Mesenchymal stem cell (in vitro differentiated cells and primary cell): Measurements from ENCODE around the gene FKBP14.

ENCODE experiments used
- DNase-seq: peaks from one replicate; pipeline ENCODE4 v3.0.0-alpha.2; 2013
- H2AFZ ChIP-seq: one replicate; pipeline ENCODE4 v1.6.1; 2013; ENCODE audit warnings: low read depth, mild to moderate bottlenecking, control low read depth, inconsistent platforms, low read length, moderate library complexity
- H2AK5ac ChIP-seq: 2 replicates; pipeline ENCODE4 v1.6.1; 2013; ENCODE audit warnings: low read length, moderate library complexity, mild to moderate bottlenecking, inconsistent platforms; ENCODE audit not compliant: severe bottlenecking
- H2BK120ac ChIP-seq: one replicate; pipeline ENCODE4 v1.6.1; 2013; ENCODE audit warnings: low read depth, mild to moderate bottlenecking, inconsistent platforms, low read length, moderate library complexity
- H2BK12ac ChIP-seq, 2 experiments: one replicate each; pipeline ENCODE4 v1.6.1; 2013; ENCODE audit warnings: inconsistent platforms in 2 of 2, low read length in 2 of 2, mild to moderate bottlenecking in 2 of 2, moderate library complexity in 2 of 2, control low read depth in 1 of 2
- H2BK15ac ChIP-seq: one replicate; pipeline ENCODE4 v1.6.1; 2013; ENCODE audit warnings: mild to moderate bottlenecking, low read depth, inconsistent platforms; ENCODE audit not compliant: poor library complexity, severe bottlenecking
- H2BK5ac ChIP-seq: 2 replicates; pipeline ENCODE4 v1.6.1; 2013; ENCODE audit warnings: low read depth, mild to moderate bottlenecking, low read length, control low read depth, inconsistent platforms; ENCODE audit not compliant: poor library complexity, severe bottlenecking
- H3K14ac ChIP-seq, 2 experiments: one replicate each; pipeline ENCODE4 v1.6.1; 2013; ENCODE audit warnings: inconsistent platforms in 2 of 2, low read length in 2 of 2, control low read depth in 1 of 2, mild to moderate bottlenecking in 1 of 2, moderate library complexity in 1 of 2
- H3K18ac ChIP-seq, 2 experiments: one replicate each; pipeline ENCODE4 v1.6.1; 2013; ENCODE audit warnings: inconsistent platforms in 2 of 2, low read length in 2 of 2, control low read depth in 1 of 2, low read depth in 1 of 2, mild to moderate bottlenecking in 1 of 2
- H3K23ac ChIP-seq, 2 experiments: one replicate each; pipeline ENCODE4 v1.6.1; 2013; ENCODE audit warnings: inconsistent platforms in 2 of 2, low read length in 2 of 2, mild to moderate bottlenecking in 2 of 2, moderate library complexity in 2 of 2, control low read depth in 1 of 2
- H3K27ac ChIP-seq: 2 replicates; pipeline ENCODE4 v1.5.1; 2013; ENCODE audit warnings: mild to moderate bottlenecking, moderate library complexity, low read length, control low read depth, inconsistent platforms; ENCODE audit not compliant: poor library complexity, severe bottlenecking
- H3K27me3 ChIP-seq, 2 experiments: 2 replicates each; pipeline versions ENCODE4 v1.6.1 to v1.7.0; 2013; ENCODE audit warnings: low read length in 2 of 2, mild to moderate bottlenecking in 2 of 2, moderate library complexity in 2 of 2, control low read depth in 1 of 2, inconsistent platforms in 1 of 2; ENCODE audit not compliant: control insufficient read depth in 1 of 2, insufficient read depth in 1 of 2
- H3K36me3 ChIP-seq, 2 experiments: 2 replicates each; pipeline versions ENCODE4 v1.6.1 to v1.7.0; 2013; ENCODE audit warnings: low read length in 2 of 2, control low read depth in 1 of 2, inconsistent platforms in 1 of 2, low read depth in 1 of 2, mild to moderate bottlenecking in 1 of 2; ENCODE audit not compliant: insufficient read depth in 2 of 2, control insufficient read depth in 1 of 2
- H3K4ac ChIP-seq, 2 experiments: one replicate each; pipeline ENCODE4 v1.6.1; 2013; ENCODE audit warnings: inconsistent platforms in 2 of 2, low read length in 2 of 2, mild to moderate bottlenecking in 2 of 2, moderate library complexity in 2 of 2, control low read depth in 1 of 2, low read depth in 1 of 2
- H3K4me1 ChIP-seq: 2 replicates; pipeline ENCODE4 v1.6.1; 2013; ENCODE audit warnings: low read depth, low read length, control low read depth; ENCODE audit not compliant: control insufficient read depth, insufficient read depth
- H3K4me2 ChIP-seq: 2 replicates; pipeline ENCODE4 v1.6.1; 2013; ENCODE audit warnings: low read length, mild to moderate bottlenecking, inconsistent platforms; ENCODE audit not compliant: poor library complexity, severe bottlenecking
- H3K4me3 ChIP-seq, 2 experiments: 2 replicates each; pipeline versions ENCODE4 v1.5.1 to v1.7.0; 2013; ENCODE audit warnings: low read length in 2 of 2, mild to moderate bottlenecking in 2 of 2, control low read depth in 1 of 2, low read depth in 1 of 2; ENCODE audit not compliant: insufficient read depth in 1 of 2
- H3K79me1 ChIP-seq: replicated peaks from 2 replicates; pipeline ENCODE4 v1.6.1; 2013; ENCODE audit warnings: mild to moderate bottlenecking, control low read depth, low read length, inconsistent platforms; ENCODE audit not compliant: poor library complexity, severe bottlenecking
- H3K9ac ChIP-seq: 2 replicates; pipeline ENCODE4 v1.7.0; 2013; ENCODE audit warnings: mild to moderate bottlenecking, low read length, moderate library complexity
- H3K9me3 ChIP-seq: 2 replicates; pipeline ENCODE4 v1.7.0; 2013; ENCODE audit warnings: mild to moderate bottlenecking, low read length; ENCODE audit not compliant: control insufficient read depth
- H4K8ac ChIP-seq: one replicate; pipeline ENCODE4 v1.6.1; 2013; ENCODE audit warnings: inconsistent platforms, mild to moderate bottlenecking, low read length, moderate library complexity
- H4K91ac ChIP-seq: one replicate; pipeline ENCODE4 v1.6.1; 2013; ENCODE audit warnings: mild to moderate bottlenecking, low read length, inconsistent platforms
- whole genome bisulfite sequencing: methylation state at CpG from one replicate; pipeline ENCODE4 v1.1.7; 2013; ENCODE audit warnings: mixed read lengths; 5-methylcytosine and 5-hydroxymethylcytosine counted together

The FKBP14 gene

DNA sequence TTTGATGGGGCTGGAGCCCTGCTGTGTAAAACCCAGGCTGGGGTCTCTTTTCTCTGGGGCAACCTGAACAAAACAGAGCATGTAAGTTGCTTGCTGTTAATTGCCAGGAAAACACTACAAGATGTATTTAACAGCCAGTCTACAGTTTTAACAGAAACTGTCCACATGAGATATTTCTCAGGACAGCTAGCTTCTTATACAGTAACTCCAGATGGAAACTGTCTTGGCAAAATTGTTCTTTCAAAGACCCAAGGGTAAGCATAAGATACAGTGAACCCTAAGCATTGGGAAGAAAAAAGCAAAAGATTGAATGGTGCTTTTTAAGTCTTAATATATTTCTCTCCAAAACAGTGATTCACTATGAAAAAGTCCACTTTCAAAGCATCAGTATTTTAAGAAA is 8.1 kb downstream of the FKBP14 start:
- H3K4me3 ChIP-seq = no peak overlapping the region
- H3K4me1 ChIP-seq = no peaks in the 10 kb centered on the region
- DNase-seq = no peak
- no peak overlapping the region for H3K4ac ChIP-seq
- no peak overlapping the region for H3K18ac ChIP-seq
- H3K27ac ChIP-seq = no peak overlapping the region
- H3K23ac ChIP-seq = no peak overlapping the region
- H3K4me2 ChIP-seq = no peak overlapping the region
- no peak overlapping the region for H2AK5ac ChIP-seq
- H3K9me3 ChIP-seq = no peaks in the 10 kb centered on the region
- no peak overlapping the region for H2BK5ac ChIP-seq
- H2BK120ac ChIP-seq = no peak overlapping the region
- no peak overlapping the region for H4K8ac ChIP-seq
- peaks cover 14% of the 10 kb centered on the region for H3K79me1 ChIP-seq
- no peak overlapping the region for H4K91ac ChIP-seq
- H2AFZ ChIP-seq = no peak overlapping the region
- no peak overlapping the region for H2BK12ac ChIP-seq
- no peak overlapping the region for H3K9ac ChIP-seq
- H3K36me3 ChIP-seq = peaks cover 14 to 36% of the 10 kb centered on the region in 2 experiments
- H3K27me3 ChIP-seq = no peaks in the 10 kb centered on the region
- H3K14ac ChIP-seq = no peak overlapping the region
- H2BK15ac ChIP-seq = no peak overlapping the region

DNA sequence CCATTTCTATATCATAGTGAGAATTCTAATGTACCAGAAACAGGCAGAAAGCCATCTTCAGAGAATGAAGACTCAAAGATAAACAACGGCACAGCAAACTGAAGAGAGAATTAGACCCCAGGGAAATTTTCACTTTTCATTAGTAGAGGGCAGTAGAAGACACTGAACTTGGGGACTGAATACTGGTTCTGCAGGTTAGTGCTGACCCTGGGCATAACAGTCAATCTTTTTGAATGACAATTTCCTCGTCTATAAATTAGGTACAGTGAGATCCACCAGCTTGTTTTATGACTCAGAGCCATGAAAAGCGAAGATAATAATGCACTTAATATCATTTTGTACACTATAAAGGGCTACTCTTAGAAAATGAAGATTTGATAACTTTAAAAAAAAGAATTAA is 13.7 kb downstream of the FKBP14 start:
- H3K4ac ChIP-seq = no peak overlapping the region
- H4K8ac ChIP-seq = no peak overlapping the region
- no peak overlapping the region for H3K9ac ChIP-seq
- H2AFZ ChIP-seq = no peak overlapping the region
- no peak overlapping the region for H2BK120ac ChIP-seq
- H3K27me3 ChIP-seq = no peaks in the 10 kb centered on the region
- H3K79me1 ChIP-seq = peaks cover 6% of the 10 kb centered on the region
- H2BK15ac ChIP-seq = no peak overlapping the region
- H3K14ac ChIP-seq = no peak overlapping the region
- no peaks in the 10 kb centered on the region for H3K9me3 ChIP-seq
- H3K36me3 ChIP-seq = peaks cover 13 to 40% of the 10 kb centered on the region in 2 experiments
- no peaks in the 10 kb centered on the region for H3K4me1 ChIP-seq
- no peak overlapping the region for H4K91ac ChIP-seq
- H3K4me3 ChIP-seq = no peak overlapping the region
- no peak overlapping the region for H3K4me2 ChIP-seq
- H2BK12ac ChIP-seq = no peak overlapping the region
- no peak overlapping the region for H3K18ac ChIP-seq
- no peak overlapping the region for H3K27ac ChIP-seq
- DNase-seq = no peak
- no peak overlapping the region for H3K23ac ChIP-seq
- no peak overlapping the region for H2BK5ac ChIP-seq
- no peak overlapping the region for H2AK5ac ChIP-seq
- WGBS = 97% methylated on average over 2 of the region's 3 CpGs

DNA sequence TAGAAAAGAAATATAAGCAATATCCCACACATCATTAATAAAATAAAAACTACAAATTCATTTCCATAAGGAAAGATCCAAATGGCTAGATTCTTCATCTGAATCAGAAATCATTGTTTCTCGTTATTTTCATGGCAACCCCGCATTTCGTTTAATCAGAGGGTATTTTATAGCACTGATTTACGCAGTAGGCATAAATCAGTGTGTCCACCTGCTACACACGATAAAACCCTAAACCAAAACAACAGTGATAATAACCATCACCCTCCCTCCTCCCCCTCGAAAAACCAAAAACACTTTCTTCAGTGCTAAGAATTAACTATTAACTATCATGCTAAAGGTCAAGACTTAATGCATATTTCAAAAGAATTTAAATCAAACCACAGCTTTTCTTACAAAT is 16.5 kb downstream of the FKBP14 start:
- Histone ChIP-seq H4K8ac (no peak overlapping the region), H3K79me1 (peaks cover 3% of the 10 kb centered on the region), H2BK5ac (no peak overlapping the region), H3K4me1 (no peaks in the 10 kb centered on the region), H2BK15ac (no peak overlapping the region), H3K4me3 (no peak overlapping the region), H3K14ac (no peak overlapping the region), H3K18ac (no peak overlapping the region), H3K23ac (no peak overlapping the region), H2BK12ac (no peak overlapping the region), H2AK5ac (no peak overlapping the region), H2AFZ (no peak overlapping the region), H3K4me2 (no peak overlapping the region), H3K36me3 (peaks cover 5 to 23% of the 10 kb centered on the region in 2 experiments), H3K27ac (no peak overlapping the region), H2BK120ac (no peak overlapping the region), H4K91ac (no peak overlapping the region), H3K9ac (no peak overlapping the region), H3K9me3 (no peaks in the 10 kb centered on the region), H3K27me3 (no peaks in the 10 kb centered on the region), H3K4ac (no peak overlapping the region)
- WGBS = 96% methylated on average over 6 of the region's 6 CpGs
- DNase-seq = no peak

DNA sequence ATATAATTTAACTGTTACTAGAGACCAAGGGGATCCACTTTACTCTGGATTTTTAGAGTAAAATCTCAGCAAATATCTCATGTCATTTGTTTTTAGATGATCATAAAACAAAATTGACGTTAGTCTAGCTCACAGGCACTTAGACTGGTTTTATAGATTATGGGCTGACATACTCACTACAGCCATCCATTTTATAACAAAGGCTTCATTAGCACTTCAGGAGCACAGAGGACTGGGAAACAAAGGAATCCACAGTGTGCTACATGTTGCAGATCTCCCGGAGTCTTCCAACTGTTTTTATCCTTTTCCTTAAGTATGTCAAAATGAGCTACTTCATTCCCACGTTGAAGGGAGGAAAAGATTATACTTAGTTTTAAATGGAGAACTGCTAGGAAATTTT is 21.0 kb downstream of the FKBP14 start:
- Histone ChIP-seq H3K18ac (no peak overlapping the region), H2BK15ac (no peak overlapping the region), H3K9ac (no peak overlapping the region), H3K79me1 (no peaks in the 10 kb centered on the region), H3K14ac (no peak overlapping the region), H2BK5ac (no peak overlapping the region), H2BK120ac (no peak overlapping the region), H3K4ac (no peak overlapping the region), H3K36me3 (no peaks in the 10 kb centered on the region), H2BK12ac (no peak overlapping the region), H3K4me2 (no peak overlapping the region), H3K4me3 (no peak overlapping the region), H3K4me1 (no peaks in the 10 kb centered on the region), H3K9me3 (no peaks in the 10 kb centered on the region), H2AK5ac (no peak overlapping the region), H3K23ac (no peak overlapping the region), H4K91ac (no peak overlapping the region), H2AFZ (no peak overlapping the region), H3K27me3 (no peaks in the 10 kb centered on the region), H3K27ac (no peak overlapping the region), H4K8ac (no peak overlapping the region)
- no peak for DNase-seq
- WGBS = 100% methylated on average over 2 of the region's 3 CpGs
